ENCODE data around the gene TBC1D24.
A peak's percentile ranks its signal among the peaks of the same experiment; 100 is the strongest.
"Not testable (repeated sequence)": the region's sequence is repeated elsewhere in the genome, so short reads cannot be mapped to it uniquely, and the experiment has no call there.

TBC1D24 gene

GRCh38 chr16:2518823-2519710 lies 44.1 kb downstream of the TBC1D24 start:
- no peak for DNase-seq

GRCh38 chr16:2519711-2520080 lies 44.8 kb downstream of the TBC1D24 start:
- no peak for DNase-seq

- peak; percentile 41 for DNase-seq
These were observed 45.3 kb downstream of the TBC1D24 start, which contains the start of gene AMDHD2 for GRCh38 chr16:2520097-2520783. Gene AMDHD2 (plus strand): TSS chr16:2520371. CDS start chr16:2520459, 88 bp downstream.

GRCh38 chr16:2520784-2521531 lies 46.0 kb downstream of the TBC1D24 start:
- DNase-seq = no peak

- no peak for DNase-seq
These were observed 48.9 kb downstream of the TBC1D24 start for GRCh38 chr16:2523801-2524231.

- DNase-seq = no peak
These were observed 49.5 kb downstream of the TBC1D24 start for GRCh38 chr16:2524339-2524938.

- DNase-seq = no peak
These were observed 51.2 kb downstream of the TBC1D24 start for GRCh38 chr16:2526135-2526534.

GRCh38 chr16:2527071-2527783 lies 52.3 kb downstream of the TBC1D24 start:
- no peak for DNase-seq

- no peak for DNase-seq
These were observed 52.8 kb downstream of the TBC1D24 start for GRCh38 chr16:2527784-2528100.

GRCh38 chr16:2528161-2529060 lies 53.5 kb downstream of the TBC1D24 start:
- DNase-seq = no peak

- DNase-seq = no peak
These were observed 54.4 kb downstream of the TBC1D24 start for GRCh38 chr16:2529061-2529931.

- DNase-seq = no peak
These were observed 55.2 kb downstream of the TBC1D24 start for GRCh38 chr16:2529961-2530628.

GRCh38 chr16:2530629-2531318 lies 55.8 kb downstream of the TBC1D24 start:
- no peak for DNase-seq

- DNase-seq = no peak
These were observed 56.4 kb downstream of the TBC1D24 start, which contains the start of gene CEMP1 for GRCh38 chr16:2531371-2531695. Gene CEMP1 (minus strand): TSS chr16:2531408. CDS start chr16:2531073, 335 bp downstream.

- DNase-seq = peak; percentile 88
These were observed 57.0 kb downstream of the TBC1D24 start for GRCh38 chr16:2531696-2532493.

GRCh38 chr16:2532494-2533141 lies 57.7 kb downstream of the TBC1D24 start:
- no peak for DNase-seq

- not testable (repeated sequence) for DNase-seq
These were observed 58.3 kb downstream of the TBC1D24 start for GRCh38 chr16:2533142-2533755.
